Measurements from ENCODE around the gene RASGRP1.

The RASGRP1 gene

DNA sequence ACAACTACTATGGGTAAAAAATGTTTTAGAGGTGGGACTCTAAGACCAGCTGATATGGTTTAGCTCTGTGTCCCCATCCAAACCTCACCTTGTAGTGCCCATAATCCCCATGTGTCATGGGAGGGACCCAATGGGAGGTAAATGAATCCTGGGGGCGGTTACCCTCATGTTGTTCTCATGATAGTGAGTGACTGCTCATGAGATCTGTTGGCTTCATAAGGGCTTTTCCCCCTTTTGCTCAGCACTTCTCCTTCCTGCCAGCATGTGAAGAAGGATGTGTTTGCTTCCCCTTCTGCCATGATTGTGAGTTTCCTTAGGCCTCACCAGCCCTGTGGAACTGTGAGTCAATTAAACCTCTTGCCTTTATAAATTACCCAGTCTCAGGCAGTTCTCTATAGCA is 65.0 kb downstream of the RASGRP1 start:
- no peak for DNase-seq

DNA sequence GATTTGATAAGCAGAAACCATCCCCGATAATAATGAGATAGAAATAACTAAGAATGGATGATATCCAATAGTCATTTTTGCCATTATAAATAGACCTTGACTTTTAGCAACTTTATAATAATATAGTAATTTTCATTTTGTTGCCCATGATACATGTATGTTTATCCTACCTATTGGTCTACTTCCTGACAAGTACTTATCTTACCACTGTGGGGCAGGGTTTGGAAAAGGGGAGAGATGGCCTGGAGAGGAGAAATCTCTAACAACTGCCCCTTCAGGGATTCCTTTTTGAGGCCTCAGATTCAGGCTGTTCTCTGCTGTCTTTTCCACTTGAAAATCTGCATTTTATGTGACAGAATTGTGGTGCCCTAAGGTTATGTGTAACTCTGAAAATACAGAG is 68.5 kb downstream of the RASGRP1 start:
- DNase-seq, result no peak

DNA sequence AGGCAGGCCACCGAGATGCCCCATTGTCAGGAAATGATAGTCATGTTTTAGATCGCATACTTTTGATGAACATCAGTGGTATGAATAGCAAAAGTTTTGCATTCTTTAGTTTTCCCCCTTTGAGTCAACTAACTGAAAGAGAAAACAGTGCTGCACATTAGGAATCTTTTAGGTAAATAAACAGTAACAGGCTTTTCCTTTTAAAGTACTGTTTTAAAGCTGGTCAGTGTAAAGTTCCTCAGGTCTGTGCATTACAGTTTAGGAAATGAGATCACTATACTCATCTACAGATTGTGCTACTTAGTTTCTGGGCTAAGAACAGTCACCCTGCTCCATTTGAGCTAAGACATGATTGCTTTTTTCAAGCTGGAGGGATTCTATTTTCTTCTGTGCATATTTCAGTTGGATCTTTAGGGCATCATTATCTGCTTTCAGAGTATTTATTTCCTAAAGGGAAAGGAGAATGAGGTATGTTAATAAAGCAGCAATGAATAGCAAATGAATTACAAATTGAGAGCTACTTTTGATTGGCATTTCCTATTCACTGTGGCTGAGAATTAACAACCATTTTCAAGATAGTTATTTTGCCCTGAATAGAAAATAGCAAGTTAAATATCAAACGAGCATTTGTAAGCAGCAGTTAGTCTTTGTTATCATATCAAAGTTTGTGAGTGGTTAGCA is 74.2 kb downstream of the RASGRP1 start:
- no peak for DNase-seq

DNA sequence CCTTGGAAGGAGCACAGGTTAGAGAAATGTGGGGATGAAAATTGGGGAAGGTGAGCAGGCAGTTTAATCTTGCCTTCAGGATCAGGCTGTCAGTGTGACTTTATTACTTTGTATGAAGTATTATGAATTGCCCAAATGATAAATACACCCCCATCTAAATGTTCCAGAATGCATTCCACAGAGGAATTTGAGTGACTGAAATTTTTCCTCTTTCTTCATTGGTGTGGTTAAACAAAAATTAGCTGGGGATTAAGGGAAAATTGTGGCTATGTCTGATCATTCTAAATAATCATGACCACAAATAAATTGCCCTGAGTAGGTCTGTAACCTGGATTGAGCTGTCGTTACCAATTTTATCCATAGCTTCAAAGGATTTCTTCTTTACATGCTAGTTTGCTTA is 77.2 kb downstream of the RASGRP1 start:
- DNase-seq, result no peak

DNA sequence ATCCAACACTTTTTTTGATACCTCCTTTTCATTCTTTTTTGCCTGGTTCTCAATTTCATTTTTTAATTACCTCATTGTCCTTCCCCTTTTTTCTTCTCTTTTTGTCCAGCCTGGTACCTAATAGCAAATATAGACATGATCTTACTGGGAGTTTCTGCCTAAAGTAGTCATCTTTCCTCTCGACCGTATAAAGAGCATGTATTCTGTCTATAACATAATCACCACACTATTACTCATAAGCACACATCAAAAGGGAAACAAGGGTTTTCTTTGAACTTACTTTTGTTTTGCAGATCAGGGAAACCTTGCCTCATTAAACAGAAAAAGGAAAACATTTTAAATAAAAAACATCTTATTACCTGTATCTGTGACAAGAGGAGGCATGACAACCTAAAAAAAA is 77.7 kb downstream of the RASGRP1 start:
- DNase-seq, result no peak

DNA sequence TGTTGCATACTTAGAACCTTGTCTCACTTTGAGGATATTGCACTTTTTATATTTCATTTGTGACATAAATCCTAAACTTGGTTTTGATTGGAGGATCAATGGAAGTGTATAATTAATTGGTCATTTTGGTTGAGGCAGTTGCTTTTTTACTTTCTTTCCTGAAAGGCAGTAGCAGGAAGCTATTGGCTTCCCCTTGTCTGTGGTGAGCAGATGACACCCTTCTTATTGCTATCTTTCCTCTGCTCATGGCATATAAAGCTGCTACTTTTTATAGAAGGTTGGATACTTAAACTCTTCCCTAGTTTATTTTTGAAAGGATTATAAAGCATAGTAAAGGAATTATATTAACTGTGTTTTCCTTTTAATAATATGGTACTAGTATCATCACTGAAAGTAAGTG is 82.0 kb downstream of the RASGRP1 start:
- no peak for DNase-seq

DNA sequence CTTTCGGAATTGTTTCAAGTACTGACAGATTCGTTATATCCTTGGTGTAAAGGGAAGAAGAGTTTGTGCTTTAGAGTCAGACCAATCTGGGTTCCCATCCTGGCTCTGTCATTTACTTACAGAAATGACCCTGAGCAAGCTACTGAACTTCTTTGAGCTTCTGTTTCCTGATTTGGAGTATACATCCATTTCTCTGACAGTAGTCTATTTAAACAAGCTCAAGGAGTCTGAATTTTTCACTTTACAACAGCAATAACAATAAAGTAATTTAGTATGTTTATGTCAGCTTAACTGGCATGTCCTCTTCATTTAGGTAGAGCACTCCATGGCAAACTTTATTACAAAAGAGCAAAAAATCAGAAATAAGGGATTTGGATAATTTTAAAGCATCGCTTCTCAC is 82.9 kb downstream of the RASGRP1 start:
- no peak for DNase-seq

DNA sequence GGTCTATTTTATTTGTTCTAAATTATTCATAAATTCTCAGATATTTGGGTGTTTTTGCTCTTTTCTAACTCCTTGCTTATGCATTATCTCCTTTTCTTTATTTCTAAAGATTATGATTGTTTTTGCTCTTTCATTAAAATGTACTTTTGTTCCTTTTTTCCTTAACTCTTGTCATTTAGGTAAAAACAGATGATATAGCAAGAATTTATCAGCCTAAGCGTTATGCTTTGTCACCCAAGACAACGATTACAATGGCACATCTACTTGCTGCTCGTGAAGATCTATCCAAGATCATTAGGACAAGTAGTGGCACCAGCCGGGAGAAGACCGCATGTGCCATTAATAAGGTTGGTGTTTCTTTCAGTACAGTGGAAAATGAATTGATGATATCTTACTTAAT is 83.5 kb downstream of the RASGRP1 start:
- no peak for DNase-seq

DNA sequence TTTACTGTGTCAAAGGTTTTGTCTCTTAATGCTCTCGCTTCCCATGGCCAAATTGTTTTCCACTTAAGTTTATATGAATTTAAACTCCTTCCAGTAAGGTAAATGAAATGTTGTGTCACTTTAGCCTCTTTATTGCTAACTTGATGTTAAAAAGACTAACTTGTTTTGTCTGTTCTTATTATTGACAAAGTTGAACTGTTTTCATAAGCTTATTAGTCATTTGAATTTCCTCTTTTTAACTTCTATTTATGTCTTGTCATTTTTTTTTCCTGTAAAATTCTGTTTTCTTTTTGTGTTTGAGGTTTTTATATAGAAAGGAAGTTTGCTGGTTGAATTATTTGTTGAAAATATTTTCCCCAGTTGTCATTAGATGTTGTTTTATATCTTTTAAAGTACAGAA is 84.9 kb downstream of the RASGRP1 start:
- no peak for DNase-seq

DNA sequence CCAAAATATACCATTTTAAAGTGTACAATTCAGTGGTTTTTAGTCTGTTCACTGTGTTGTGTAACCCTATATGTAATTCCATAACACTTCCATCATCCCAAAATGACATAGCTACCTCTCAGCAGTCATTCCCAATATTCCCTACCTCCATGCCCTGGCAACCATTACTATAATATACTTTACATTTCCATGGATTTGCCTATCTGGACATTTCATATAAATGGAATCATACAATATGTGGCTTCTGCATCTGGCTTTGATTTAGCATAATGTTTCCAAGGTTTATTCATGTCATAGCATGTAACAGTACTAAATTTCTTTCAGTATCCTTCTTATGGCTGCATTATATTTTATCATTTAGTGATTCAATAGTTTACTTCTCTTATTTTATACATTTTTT is 85.3 kb downstream of the RASGRP1 start:
- DNase-seq, result no peak

DNA sequence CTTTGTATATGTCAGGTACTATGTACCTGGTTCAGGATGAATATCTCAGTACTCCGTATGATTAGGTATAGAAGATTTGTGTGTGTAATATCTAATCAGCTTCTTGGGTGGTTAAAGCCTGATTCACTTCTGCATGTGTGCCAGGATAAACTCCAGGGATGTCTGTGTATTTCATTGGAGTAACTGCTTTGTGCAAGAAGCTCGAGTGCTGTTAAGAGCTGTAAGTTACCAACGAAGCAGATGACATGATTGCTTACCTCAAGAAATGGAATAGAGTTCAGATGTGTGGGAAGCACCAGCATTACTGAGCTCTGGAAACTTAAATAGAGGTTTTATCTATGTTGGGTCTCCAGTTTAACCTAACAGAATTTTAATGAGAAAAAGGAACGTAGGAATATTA is 87.0 kb downstream of the RASGRP1 start:
- no peak for DNase-seq

DNA sequence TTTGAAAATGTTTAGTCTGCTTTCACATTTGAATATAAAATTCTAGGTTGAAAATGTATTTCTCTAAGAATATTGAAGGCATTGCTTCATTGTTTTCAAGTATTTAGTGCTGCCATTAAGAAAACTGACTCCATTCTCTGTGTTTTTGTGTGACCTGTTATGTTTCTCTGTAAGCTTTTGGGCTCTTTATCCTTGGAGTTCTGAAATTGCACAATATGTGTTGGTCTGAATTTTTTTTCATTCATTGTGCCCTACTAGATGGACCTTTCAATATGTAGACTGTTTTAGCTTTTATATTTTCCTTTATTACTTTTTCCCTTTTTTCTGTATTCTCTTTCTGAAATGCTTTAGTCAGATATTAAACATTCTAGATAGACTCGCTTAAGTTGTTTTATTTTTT is 88.5 kb downstream of the RASGRP1 start:
- DNase-seq, result no peak

DNA sequence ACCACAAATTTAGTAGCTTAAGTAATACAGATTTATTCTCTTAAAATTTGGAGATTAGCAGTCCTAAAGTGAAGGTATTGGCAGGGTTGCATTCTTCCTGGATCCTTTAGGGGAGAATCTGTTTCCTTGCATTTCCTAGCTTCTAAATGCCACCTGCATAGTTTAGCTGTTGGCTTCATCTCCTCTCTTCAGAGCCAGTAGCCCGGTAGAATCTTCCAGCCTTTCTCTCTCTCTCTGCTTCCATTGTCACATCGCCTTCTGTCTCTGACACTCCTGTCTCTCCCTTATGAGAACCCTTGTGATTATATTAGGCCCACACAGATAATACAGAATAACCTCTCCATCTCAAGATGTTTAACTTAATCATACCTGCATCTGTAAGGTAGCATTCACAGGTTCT is 89.3 kb downstream of the RASGRP1 start:
- no peak for DNase-seq

DNA sequence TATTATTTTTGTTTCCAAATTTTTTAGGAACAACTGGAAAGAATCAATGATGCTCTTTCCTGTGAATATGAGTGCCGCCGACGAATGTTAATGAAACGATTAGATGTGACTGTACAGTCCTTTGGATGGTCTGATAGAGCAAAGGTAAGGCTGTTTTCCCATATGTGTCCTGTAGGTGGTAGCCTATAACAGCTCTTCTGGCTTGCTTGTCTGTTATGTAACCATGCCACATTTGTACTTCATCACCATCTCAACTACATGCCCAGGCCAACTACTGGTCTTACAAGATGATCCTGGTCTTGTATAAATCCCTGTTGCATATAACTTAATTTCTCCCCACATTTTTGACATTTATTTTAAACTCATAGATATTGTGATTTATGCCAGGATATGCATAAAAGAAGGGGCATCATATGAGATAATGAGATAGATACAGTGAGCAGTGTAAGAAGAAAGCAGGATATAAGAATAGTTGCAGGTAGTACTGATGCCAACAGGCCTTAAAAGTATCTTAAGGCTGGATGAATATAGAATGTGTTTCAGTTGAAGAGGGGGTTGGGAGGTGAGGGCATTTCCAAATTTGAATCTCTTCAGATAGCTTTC is 90.4 kb downstream of the RASGRP1 start:
- peak; percentile 74 for DNase-seq

DNA sequence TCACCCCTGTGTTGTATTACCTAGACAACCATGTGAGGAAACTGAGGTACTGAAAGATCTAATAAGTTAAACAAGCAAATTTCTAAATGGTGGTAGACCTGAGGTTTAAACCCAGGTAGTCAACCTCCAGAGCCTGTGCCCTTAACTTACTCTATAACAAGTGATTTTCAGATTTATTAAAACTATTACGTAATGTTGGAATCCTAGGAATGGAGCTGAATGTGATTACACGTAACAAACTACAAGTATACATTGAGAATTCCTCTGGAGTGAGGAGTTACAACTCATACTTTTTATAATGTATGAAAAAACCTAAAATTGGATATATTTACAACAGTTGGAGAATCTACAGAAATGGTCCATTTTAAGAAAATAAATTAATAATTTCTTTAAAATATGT is 92.6 kb downstream of the RASGRP1 start:
- no peak for DNase-seq

DNA sequence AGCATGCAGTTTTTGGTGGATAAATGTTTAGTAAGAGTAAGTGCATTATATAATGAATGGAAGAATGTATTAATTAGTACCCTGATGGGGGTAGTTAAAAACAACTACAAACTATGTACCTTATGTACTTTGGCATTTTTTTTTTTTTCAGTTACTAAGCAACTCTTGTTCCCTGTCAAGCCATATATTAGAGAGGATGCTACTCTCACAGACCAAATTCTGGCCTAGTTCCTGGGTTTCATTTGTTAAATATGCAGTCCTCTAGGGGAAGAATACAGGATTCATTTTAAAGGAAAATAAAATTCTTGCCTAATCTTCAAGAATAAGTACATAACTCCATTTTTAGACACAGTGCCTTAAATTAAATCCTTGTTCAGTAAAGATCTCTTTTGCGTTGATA is 93.8 kb downstream of the RASGRP1 start:
- no peak for DNase-seq

DNA sequence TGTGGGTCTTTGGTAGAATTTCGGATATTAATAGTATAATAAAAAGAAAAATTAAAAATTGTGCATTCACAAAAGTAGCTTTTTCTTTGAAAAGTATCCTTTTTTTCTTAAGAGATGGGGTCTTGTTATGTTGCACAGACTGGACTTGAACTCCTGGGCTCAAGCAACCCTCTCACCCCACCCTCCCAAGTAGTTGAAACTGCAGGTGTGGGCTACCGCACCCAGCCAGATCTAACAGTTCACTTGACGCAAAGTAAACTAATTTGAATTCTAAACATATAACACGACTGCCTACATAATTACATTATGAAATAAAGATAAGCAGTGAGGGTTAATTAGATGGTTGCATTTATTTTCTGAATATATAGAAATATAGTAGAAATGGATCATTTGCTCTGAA is 99.9 kb downstream of the RASGRP1 start:
- no peak for DNase-seq

DNA sequence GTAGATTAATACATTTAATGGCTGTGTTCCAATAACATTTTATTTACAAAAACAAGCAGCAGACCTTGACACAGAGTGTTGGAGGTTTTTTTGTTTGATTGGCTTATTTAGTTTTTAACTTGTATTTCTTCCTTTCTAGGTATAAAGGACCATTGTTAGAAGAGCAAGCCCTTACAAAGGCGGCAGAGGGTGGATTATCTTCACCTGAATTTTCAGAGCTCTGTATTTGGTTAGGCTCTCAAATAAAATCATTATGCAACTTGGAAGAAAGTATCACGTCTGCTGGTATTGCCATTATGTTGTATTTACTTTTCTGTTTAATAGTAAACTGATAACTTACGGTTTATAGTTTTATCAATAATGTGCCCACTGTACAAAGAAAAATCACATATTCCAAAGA is 100.7 kb downstream of the RASGRP1 start:
- DNase-seq, result no peak

DNA sequence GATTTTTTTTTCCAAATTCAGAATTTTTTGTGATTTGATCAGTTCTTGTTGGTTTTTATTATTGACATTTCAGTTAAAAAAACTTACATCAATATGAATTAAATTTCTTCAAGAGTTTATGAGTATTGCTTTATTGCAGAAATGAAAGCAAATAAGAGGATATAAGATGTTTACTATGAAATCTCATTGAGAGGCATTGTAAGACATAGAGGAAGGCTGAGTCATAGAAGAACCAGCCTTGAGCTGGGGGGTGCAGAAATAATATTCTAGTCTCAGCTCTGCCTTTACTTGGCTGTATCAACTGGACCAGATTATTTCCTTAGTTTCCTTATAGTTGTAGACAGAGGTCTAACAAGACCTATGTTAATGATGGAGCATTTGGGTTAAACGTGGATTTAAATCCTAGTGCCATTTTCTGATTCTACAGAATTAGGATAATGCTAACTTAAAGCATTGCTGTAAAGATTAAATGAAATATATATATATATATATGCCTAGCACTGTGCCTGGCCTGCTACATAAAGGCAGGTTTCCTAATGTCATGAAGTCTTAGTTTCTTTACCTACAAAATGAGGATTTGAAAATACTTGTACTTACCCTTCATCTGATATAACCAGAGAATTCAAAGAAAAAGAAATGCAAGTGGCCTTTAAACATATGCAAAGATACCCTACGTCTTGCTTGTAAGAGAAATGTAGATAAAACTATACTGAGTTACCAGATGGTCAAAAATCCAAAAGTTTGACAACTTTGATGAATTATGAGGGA is 103.4 kb downstream of the RASGRP1 start:
- no peak for DNase-seq

DNA sequence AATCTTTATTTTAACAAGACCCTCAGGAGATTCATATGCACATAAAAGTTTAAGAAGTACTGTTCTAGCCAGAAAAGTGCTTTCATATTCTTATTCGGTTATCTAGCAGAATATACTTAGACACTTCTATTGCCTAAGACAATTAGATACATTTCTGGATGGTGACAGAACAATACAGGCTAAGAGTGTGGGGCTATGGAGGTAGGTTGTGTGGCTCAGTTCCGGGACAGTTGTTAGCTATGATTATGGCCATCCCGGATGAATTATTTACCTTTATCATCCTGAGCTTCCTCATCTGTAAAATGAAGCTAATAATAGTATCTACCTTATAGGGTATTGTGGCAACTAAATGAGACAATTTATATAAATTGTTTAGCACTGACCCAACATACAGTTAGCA is 104.1 kb downstream of the RASGRP1 start:
- DNase-seq, result no peak

DNA sequence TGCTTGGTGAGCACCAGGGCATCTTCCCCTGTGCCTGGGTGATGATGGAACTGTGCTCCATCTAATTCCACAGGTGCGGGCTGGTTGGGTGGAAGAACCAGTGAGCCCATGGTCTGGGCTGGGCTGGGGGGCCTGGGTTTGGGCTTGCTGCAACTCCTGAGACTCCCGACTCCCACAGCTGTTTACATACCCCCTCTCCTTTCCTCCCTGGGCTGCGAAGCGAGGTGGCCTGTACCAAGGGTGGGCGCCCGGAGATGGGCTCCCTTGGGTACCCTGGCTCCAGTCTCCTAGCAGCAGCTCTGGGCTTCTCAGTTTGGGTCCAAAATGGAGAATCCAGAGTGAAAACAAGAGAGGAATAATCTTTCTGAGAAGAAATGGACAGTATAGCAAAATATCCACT is 105.1 kb downstream of the RASGRP1 start:
- no peak for DNase-seq

DNA sequence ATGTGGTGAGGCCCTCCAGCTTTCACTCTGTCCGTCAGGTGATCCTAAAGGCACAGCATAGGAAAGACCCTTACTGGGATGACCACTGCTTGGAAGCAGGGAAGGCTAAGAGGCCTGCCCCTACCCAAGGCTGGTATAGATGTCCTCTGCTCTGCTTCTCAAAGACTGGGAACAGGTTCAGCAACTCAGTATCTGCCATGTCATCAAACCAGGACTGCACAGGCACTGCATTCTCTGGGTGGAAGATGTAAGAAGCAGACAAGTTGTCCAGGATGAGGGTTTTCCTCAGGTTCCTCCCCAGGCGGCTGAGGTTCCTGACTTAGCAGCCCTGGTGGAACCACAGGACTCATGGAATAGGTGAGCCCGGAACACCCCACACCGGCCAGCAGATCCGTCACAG is 106.0 kb downstream of the RASGRP1 start:
- DNase-seq, result no peak

DNA sequence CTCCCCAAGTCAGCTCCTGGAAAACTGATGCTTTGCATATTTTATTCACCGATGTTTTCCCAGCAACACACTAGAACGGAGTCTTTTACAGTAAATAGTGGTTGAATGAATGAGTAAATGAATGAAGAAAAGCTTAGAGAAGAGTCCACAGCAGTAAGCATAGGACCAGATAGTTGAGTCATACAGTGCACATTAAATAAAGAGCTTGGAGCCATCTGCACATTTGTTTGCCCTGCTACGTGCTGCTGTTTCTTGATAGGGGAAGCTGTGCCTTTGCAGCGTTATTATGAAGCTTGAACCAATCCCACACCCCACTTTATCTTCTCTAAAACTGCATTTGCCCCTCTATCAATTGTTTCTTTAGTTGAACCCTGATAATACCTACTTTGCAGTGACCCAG is 109.5 kb downstream of the RASGRP1 start:
- DNase-seq, result no peak

DNA sequence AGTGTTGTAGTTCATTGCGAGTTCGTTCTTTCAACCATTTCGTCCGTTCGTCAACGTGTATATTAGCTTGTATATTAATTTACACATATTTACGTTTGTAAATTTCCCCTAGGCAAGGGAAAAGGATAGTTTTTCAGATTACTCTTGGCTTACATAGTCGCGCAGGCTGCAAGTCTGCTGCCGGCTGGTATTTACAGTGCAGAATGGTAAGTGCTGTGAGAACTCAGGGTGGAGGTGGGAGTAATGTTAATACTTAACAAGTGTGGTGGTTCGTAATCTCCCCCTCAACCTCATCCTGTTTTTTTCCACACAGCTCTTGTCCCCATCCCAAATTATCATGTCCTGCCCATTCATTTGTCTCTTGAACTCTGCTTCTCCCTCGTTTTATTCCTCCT is 109.9 kb downstream of the RASGRP1 start:
- no peak for DNase-seq
